M059J (cell line): ENCODE results near the gene CDK13. TPM values are rescaled to one million over a fixed set of nuclear protein-coding genes. Genes with fewer than 3 reads are reported as not detected.

Source experiments
- DNase-seq: peaks from one replicate; pipeline ENCODE4 v3.0.0-alpha.2; 2012; ENCODE audit warnings: low read depth
- total RNA-seq: library from RNA; depleted of rRNA; stranded (reverse); fragments of >200 nt; shearing (Covaris generic); gene quantifications from 2 replicates; pipeline ENCODE4 v1.2.3, GENCODE V29; 2014

Gene CDK13
- total RNA-seq, 1 experiment from 2014 or later, result 45.3 TPM

DNA sequence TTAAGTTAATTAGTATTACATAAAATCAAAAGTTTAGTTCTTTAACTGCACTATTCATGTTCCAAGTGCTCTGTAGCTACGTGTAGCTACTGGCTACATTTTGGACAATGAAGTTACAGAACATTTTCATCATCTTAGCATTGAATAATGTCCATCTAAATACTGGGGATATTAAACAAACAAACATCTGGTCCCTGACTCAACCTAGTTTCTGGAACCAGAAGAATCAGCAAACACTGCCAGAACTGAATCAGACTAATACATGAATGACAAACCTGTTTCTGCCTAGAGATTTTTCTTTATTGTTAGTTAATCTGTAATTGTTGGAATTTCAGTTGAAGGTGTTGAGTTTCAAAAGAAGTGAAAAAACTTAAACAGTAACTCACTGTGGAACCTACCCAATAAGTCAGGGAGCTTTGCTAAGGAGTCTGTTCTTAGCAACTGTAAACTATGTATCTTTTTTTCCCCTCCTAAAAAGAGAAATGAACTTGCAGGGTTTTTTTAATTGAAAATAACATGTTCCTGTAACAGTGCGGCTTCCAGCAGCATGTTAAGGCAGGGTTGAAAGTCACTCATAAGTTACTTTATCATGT, 58.3 kb downstream of the CDK13 start:
- DNase-seq, result peak; percentile 59

DNA sequence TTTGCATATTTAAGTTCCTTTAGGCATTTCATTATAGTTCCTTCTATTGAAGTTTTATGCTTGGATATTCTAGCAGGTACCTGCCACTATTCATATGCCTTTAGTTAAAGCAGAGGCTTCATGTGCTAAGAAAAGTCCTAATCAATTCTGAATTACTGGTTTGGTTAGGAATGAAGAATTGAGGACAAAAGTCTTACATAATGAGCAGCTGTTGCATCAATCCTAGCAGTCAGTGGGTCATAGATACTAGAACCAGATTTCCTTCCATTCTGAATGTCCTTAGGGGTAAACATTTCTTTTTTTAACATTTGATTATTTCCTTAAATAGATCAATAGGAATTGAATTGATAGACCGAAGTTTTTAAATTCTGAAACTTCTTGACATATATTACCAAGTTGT, 59.2 kb downstream of the CDK13 start:
- no peak for DNase-seq

DNA sequence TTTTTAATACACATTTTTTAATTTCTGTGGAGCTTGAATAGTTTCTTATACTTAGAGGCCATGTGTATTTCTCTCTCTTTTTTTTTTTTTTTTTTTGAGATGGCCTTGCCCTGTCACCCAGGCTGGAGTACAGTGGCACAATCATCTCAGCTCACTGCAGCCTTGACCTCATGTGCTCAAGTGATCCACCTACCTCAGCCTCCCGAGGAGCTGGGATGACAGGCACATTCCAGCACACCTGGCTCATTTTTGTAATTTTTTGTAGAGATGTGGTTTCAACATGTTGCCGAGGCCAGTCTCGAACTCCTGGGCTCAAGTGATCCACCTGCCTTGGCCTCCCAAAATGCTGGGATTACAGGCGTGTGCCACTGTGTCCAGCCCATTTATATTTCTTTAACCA, 64.3 kb downstream of the CDK13 start:
- no peak for DNase-seq

DNA sequence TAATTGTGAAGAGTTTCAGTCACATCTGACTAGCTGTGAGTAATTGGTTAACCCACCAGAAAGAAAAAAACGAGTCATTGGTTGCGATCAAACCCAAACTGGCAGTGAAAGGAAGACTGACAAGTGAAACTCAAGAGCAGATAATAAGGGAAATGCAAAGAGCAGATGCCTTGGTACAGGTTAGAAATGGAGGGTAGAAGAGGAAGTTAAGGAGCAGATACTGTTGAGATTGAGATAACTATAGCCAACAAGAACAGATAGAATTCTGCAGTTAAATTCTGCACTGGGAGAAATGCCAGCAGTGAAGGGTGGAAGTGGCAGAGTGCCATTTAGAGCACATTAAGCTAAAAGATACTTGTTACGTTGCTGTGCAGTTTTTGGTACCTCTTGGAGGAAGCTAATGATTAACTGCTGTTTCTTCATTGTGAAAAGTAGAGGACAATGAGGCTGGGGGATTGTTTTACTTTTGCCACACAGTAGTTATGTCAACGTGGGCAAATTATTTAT, 65.8 kb downstream of the CDK13 start:
- DNase-seq, result peak; percentile 35

DNA sequence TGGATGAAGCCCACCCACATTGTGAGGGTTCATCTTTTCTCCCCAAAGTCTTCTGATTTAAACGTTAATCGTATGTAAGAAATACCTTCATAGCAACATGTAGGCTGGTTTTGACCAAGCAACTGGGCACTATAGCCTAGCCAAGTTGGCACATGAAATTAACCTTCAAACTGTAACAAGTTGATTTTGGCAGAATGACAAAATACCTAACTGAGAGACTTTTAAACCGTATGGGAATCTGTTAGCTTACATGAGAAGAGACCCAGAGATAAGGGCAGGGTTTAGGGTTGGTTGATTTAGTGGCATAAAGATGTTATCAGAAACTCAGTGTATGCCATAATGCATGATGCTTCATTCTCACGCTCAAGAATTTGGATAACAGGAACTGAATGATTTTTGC, 69.5 kb downstream of the CDK13 start:
- DNase-seq, result no peak

DNA sequence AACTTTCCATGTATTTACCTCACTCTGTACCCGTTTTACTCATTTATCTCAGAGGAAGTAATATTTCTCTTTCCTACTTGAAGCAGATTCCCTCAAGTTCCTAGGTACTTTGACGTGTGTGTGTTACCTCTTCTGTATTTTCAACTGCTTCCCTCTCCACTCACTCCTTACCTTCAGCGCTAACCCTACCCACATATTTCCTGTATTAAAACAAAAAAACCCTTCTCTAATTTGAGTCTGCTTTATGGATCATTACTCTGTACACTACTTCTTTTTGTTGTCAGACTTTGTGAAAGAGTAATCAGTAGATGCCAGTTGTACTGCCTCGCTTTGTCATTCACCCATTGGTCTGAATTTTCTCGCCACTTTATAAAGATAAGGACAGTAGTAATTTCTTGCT, 74.0 kb downstream of the CDK13 start:
- no peak for DNase-seq

DNA sequence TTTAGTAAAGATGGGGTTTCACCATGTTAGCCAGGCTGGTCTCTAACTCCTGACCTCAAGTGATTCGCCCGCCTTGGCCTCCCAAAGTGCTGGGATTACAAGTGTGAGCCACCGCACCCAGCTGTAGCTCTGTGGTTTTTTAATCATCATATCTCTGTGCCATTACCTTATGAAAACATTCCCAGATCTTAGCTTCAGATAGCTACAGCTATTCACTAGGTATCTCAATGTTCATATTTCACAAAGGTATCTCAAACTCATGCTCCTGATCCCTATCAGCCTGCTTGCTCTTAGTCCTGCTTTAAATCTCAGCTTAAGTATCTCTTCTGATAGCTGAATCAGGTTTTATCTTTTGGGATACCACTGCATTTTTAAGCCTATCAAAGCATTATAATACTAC, 74.8 kb downstream of the CDK13 start:
- no peak for DNase-seq

DNA sequence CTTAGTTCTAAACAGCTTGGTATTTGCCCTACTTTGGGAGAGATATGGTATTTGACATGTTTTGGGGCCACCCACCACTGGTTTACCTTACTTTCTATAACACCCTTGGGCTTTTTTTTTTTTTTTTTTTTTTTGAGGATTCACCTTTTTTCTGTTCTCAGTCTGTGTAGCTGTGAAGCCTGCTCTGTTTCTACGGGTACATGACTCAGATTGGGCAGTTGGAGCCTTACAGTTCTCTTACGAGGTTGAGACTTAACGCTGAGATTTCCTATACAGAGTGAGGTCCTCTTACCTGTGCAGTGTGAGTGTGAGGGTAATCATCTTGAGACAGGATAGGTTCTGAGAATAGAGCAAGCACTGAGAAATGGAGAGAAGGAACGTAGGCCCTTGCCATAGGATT, 77.5 kb downstream of the CDK13 start:
- no peak for DNase-seq

DNA sequence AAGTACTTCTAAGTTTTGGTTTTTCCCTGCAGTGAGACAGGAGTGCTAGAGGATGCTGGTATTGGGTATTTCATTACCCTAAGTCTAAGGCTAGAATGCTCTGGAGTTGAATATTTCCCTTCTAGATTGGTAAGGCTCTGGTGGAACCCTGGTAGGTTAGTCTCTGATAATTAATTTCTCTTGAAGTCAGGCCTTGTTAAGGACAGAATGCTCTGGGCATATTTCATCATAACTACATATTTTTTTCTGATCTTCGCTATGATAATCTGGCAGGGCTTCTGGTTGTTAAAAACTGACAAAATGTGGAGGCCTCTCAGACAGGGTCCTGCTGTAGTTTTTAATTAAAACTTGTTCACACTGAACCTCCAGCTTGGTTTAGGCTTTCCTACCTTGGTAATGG, 83.8 kb downstream of the CDK13 start:
- no peak for DNase-seq

DNA sequence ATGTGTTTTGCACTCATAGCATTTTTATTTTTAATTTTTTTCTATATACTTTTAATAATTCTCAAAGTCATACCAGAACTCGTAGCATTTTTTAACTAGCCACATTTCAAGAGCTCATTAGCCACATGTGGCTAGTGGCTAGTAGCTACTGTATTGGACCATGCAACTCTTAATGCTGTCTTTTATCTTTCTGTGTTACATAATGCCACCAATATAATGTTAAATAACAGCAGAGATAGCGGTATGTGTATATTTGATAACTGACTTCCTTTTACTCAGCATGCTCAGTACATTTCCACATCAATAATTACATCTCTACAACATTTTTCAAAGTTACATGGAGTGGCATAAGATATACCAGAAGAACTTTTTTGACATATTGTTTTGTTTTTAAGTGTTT, 91.4 kb downstream of the CDK13 start:
- no peak for DNase-seq

DNA sequence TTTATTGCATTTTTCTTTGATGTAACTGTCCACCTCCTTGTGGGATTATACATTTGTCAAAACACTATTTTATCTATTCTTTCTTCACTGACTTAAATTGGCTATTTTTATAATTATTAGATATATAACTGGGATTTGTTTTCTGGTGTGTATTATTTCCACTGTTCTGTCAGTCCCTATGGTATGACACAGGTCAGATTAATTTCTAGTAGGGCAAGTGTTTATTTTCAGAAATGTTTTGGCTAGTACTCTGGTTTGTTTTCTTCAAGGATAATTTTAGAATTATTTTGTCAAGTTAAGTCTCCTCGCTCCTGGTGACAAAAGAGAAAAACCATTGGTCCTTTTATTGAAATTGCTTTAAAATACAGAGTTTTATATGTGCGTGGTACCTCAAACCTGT, 93.1 kb downstream of the CDK13 start:
- DNase-seq, result no peak

DNA sequence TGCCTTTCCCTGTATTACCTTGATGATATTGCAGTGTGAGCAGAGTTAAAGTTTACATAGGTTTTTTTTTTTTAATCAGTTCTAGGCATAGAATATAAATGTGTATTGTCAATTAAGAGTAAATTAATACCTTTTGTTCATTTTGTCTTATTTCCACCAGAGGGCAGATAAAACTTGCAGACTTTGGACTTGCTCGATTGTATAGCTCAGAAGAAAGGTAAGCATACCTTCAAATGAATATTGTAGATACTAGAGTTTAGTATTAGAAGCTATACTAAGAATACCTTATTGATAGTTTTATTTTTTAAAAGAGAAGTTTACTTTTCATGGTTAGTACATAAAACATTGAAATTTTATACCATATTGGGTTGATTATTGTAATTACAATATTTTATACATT, 97.6 kb downstream of the CDK13 start:
- DNase-seq, result no peak

DNA sequence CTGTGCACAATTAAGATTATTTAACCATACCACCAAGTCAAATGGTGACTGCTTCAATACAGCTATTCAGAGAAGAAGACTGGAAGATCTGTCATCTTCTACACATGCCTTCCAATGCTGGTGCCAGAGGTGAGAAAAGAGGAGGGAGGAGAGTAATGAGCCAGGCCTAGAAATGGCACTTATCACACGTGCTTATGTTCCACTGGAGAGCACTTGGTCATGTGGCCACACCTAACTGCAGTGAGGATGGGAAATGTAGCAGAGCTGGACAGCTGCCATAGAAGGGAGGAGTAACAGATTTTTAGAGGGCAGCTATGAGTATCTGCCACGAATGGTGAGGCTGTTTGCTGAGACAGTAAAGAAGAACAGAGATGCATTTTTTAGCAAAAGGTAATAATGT, 107.2 kb downstream of the CDK13 start:
- DNase-seq, result peak; percentile 24

DNA sequence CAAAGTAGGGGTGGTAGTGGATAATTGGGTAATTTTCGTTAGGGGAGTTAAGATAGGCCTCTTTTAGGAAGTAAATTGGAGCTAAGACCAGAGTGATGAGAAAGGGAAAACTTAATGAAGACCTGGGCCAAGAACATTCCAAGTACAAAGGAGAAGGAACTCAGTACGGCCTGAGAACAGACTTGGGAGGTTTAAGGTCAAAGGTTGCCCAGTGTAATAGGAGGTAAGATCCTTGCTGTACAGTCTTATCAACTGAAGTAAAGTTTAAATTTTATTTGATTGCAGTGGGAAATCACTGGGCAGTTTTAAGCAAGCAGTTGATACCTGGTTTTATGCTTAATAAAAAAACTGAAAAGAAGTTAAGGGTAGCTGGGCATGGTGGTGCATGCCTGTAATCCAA, 108.0 kb downstream of the CDK13 start:
- no peak for DNase-seq

DNA sequence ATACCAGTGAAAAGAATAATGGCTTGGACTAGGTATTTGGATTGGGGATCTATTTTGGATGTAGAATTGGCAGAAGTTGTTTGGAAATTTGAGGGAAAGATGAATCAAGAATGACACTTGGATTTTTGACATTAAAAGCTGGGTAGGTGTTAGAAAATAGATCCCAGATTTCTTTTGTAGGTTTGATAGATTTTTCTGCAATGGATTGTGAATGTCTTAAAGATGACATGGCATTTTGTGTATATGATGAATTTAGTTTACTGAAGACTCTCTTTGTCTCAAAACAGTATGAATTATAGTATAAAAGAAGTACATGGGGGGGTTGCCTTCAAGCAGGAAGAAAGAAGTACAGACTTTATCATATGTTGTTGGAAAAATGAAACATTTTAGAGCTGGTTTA, 108.6 kb downstream of the CDK13 start:
- no peak for DNase-seq

DNA sequence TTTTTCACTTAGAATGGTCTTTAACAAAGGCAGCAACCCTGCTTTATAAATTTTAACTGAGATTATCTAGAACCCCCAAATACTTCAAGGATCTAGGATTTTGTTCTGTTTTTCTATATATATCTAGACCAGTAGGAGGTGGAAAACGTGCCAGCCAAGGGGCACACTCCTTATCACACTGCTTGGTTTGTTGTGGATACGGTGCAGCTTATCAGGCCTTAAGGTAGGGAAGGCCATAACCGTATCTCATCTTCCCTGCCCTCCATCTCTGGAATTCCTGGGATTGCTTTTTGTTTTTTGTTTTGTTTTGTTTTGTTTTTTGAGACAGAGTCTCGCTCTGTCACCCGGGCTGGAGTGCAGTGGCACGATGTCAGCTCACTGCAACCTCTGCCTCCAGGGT, 109.0 kb downstream of the CDK13 start:
- DNase-seq, result no peak

DNA sequence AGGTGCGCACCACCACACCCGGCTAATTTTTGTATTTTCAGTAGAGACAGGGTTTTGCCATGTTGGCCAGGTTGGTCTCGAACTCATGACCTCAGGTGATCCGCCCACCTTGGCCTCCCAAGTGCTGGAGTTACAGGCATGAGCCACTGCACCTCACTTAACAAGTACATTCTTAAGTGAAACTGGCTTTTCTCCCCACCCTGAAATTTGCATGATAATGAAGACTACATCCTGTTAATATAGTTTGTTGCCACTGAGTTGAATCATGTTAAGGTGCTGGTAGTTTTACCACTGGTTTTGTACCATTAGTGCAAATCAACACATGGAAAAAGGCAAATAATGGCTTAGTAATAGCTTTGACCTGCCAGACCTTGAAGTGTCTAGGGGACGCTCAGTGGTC, 122.2 kb downstream of the CDK13 start:
- DNase-seq, result no peak

DNA sequence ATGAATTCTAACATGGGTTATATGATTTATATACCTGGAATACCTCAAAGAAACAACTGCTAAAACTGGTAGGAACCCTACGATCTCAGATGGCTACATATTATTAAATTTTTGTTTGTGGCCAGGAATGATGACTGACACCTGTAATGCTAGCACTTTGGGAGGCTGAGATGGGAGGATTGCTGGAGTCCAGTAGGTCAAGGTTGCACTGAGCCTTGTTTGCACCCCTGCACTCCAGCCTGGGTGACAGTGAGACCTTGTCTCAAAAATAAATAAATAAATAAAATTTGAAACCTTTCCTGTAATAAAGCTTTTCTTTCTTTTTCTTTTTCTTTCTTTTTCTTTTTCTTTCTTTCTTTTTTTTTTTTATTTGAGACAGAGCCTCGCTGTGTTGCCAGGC, 123.2 kb downstream of the CDK13 start:
- no peak for DNase-seq

DNA sequence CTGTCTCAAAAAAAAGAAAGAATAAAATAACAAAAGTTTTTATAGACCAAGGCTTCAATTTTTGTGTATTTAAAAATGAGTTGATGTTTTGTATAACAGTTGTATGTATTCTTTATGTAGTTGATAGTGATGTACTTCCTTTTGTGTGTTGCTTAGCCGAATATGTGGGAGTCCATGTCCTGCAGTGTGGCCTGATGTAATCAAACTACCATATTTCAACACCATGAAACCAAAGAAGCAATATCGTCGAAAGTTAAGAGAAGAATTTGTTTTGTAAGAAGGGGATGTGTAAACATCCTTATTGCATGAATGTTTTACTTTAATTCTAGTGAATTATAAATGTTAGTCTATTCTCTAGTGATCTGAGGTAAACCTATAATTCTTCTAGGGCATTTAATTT, 127.8 kb downstream of the CDK13 start:
- DNase-seq, result no peak

DNA sequence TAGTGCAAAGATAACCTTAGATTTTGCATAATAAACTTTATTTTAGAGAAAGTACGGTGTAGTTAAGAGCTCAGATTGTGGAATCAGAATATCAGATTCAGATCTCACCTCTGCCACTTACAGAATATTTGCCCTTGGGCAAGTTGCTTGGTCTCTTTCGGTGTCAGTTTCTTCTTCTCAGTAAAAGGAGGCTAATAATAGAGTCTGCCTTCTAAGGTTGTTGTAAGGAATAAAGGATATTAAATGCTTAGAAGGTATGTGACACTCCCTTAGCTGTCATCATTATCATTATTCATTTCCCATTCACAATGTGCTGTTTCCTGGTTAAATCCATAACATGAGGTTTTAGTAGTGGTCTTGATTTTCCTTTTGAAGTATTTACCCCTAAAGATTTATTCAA, 142.1 kb downstream of the CDK13 start:
- DNase-seq, result no peak

DNA sequence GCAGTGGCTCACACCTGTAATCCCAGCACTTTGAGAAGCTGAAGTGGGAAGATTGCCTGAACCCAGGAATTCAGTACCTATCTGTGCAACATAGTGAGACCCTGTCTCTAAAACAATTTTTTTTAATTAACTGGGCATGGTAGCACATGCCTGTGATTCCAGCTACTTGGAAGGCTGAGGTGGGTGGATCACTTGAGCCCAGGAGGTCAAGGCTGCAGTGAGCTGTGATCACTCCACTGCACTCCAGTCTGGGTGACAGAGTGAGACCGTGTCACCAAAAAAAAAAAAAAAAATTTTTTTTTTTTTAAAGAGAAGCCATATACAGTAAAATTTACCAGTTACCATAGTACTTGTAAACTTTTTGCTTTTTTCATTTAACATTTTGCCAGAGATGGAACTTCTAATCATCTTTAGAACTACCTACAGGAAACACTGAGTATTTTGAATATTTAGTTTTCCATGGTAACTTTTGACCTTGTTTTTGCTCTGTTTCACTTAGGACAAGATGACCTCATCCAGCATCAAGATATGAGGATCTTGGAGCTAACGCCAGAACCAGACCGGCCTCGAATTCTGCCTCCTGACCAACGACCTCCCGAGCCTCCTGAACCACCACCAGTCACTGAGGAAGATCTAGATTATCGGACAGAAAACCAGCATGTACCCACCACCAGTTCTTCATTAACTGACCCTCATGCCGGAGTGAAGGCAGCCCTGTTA, 143.7 kb downstream of the CDK13 start:
- no peak for DNase-seq

DNA sequence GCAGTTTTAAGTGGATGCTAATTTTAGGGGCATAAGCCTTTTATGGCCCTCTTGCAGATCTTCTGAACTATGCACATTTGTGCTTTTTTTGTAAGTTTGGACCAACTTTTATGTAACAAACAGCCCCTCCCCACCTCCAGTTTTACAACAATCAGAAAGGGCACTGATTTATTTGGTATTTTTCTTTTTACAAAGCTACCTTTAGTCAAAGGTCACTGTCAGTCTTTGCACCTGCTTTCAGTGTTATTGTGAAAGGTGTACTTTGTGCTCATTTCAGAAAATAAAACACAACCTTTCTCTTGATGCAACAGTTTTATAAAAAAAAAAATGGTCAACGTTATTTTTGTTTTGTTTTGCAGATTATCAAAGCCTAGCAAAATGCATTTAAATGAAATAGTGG, 145.2 kb downstream of the CDK13 start:
- no peak for DNase-seq

DNA sequence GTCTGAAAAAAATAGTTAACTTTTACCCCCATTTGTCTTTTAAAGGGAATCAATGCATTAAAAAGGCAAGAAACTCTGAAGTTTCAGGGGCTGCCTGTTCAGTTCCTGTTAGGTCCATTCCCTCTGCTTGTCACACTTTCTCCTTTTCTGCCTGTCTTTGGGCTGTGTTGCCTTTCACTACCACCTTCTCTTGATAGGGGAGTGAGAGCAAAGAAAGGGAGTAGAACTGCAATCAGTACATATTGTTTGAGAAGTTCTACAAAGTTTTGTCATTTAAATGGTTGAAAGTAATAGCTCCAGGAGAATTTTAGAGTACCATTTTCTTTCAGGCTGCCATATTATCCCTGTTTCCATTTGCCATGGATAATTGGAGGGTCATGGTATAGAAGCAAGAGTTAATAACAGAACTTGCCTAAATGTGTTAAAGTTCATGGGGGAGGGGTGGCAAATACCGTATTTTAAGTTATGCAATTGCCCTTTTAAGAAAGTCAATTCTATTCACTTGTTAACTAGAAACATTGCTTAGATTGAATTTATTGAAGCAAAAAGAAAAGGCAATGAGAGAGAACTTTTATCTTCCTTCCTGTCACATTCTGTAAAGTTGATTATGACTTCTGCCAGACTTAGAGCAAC, 145.8 kb downstream of the CDK13 start:
- DNase-seq, result no peak
